Adrenal gland (tissue), 12 donors: ENCODE results near the gene ZNF804A. TPM values are rescaled to one million over a fixed set of nuclear protein-coding genes. Genes with fewer than 3 reads are reported as not detected.

Experiments used
- DNase-seq, 7 donors: peaks; one replicate each; pipeline ENCODE4 v3.0.0-alpha.2; 2019 to 2020
- H3K27ac ChIP-seq, 5 donors: fragments of 200-600 bp; sonication (generic) in 4 of 5; 1 replicate in 3 of 5; 2 replicates in 2 of 5; pipeline versions ENCODE4 v1.5.1 to v1.8.0; 2016 to 2020; ENCODE audit warnings: mild to moderate bottlenecking in 1 of 5
- H3K27me3 ChIP-seq: fragments of 200-600 bp; 2 replicates; pipeline ENCODE4 v1.8.0; 2021
- H3K36me3 ChIP-seq, 2 donors: fragments of 200-600 bp; replicated peaks in 1 of 2; 1 replicate in 1 of 2; 2 replicates in 1 of 2; pipeline versions ENCODE4 v1.5.1 to v1.8.0; 2018 to 2022
- H3K4me1 ChIP-seq, 2 donors: fragments of 200-600 bp; replicated peaks in 1 of 2; 1 replicate in 1 of 2; 2 replicates in 1 of 2; pipeline versions ENCODE4 v1.5.1 to v1.8.0; 2018 to 2021
- H3K4me3 ChIP-seq, 4 donors: fragments of 200-600 bp; sonication (generic) in 3 of 4; one replicate each; pipeline ENCODE4 v1.5.1; 2016 to 2018
- H3K9me3 ChIP-seq, 3 donors: fragments of 200-600 bp; sonication (generic) in 1 of 3; replicated peaks in 1 of 3; 1 replicate in 2 of 3; 2 replicates in 1 of 3; pipeline versions ENCODE4 v1.5.1 to v1.8.0; 2016 to 2021
- CTCF ChIP-seq, 6 experiments: fragments of 450-650 bp in 4 of 6; fragments of 200-600 bp in 2 of 6; sonication (generic) in 1 of 6; IDR thresholded peaks; 1 replicate in 5 of 6; 2 replicates in 1 of 6; pipeline versions ENCODE4 v1.5.1 to v1.8.0; 2016 to 2021; ENCODE audit warnings: antibody characterized with exemption in 6 of 6, mild to moderate bottlenecking in 2 of 6, moderate library complexity in 1 of 6
- POLR2A ChIP-seq, 2 donors: fragments of 450-650 bp; IDR thresholded peaks; one replicate each; pipeline ENCODE4 v1.6.1; 2017; ENCODE audit warnings: antibody characterized with exemption in 2 of 2, mild to moderate bottlenecking in 2 of 2, moderate library complexity in 1 of 2
- WGBS, 4 donors: extraction: QIAGEN DNeasy Blood & Tissue Kit in 2 of 4; methylation state at CpG; one replicate each; pipeline versions ENCODE4 v1.1.5 to v1.1.7; 2013 to 2017; 5-methylcytosine and 5-hydroxymethylcytosine counted together
- intact Hi-C, 2 donors: fragments of 100-400 bp; cut with DNase I; formaldehyde crosslinking; loops; one replicate each; pipeline versions ENCODE4 v1.14.1 to v1.15.0; 2022 to 2023
- polyA plus RNA-seq, 3 donors: library from polyadenylated mRNA; stranded (reverse); fragments of 200-250 nt in 2 of 3; fragments of 350-450 nt in 1 of 3; fragmentation: Illumina TruSeq in 1 of 3; extraction: RNeasy Lipid Tissue Mini Kit (QIAGEN cat#74804) in 1 of 3; gene quantifications; one replicate each; pipeline ENCODE4 v1.2.3, GENCODE V29; 2013 to 2014
- total RNA-seq, 9 donors: library from RNA; depleted of rRNA in 4 of 9; stranded (reverse); fragments of >200 nt in 4 of 9; fragments of 120-200 nt in 1 of 9; fragmentation: NEBNext Ultra II Directional in 1 of 9; extraction: Animal tissue kit (Norgen Biotek cat#: 25700) in 1 of 9; gene quantifications; one replicate each; pipeline versions ENCODE4 v1.1.0 to v1.2.4, GENCODE V29; 2013 to 2023
- donor health status: healthy with polysubstance abuse.
- donor health status: Bipolar disorder and iron deficiency.
- donor health status: DM: yes; HTN: yes; CAD: no.
- donor health status: DM: no; HTN: no; CAD: no.
- donor health status: DM: no; HTN: no; CAD: no.
- donor health status: DM: yes; HTN: yes; CAD: no.

ZNF804A gene
- total and polyA plus RNA-seq, 12 donors, result 0.07 to 0.89 (median 0.14) TPM; not detected in 1

GRCh38 chr2:184555352-184555751 is 43.0 kb upstream of the ZNF804A start:
- H3K27ac ChIP-seq, result no peak overlapping the region
- TF ChIP-seq POLR2A (IDR thresholded peaks at IDR 0.05), result no peak
- TF ChIP-seq CTCF (IDR thresholded peaks at IDR 0.05), result no peak
- DNase-seq, result no peak
- no peaks in the 10 kb centered on the region for H3K4me1 ChIP-seq
- H3K27me3 ChIP-seq, result no peaks in the 10 kb centered on the region
- H3K36me3 ChIP-seq, result no peaks in the 10 kb centered on the region
- H3K4me3 ChIP-seq, result no peak overlapping the region
- intact Hi-C loops, result no loop called here
- WGBS, 4 donors, result 79 to 89% (median 82%) methylated on average over 5 of the region's 5 CpGs
- no peaks in the 10 kb centered on the region for H3K9me3 ChIP-seq

GRCh38 chr2:184556639-184557038 is 41.7 kb upstream of the ZNF804A start:
- intact Hi-C loops, result no loop called here

GRCh38 chr2:184558713-184559464 is 39.4 kb upstream of the ZNF804A start:
- TF ChIP-seq CTCF (IDR thresholded peaks at IDR 0.05) (no peak), POLR2A (IDR thresholded peaks at IDR 0.05) (no peak)
- Histone ChIP-seq H3K36me3 (no peaks in the 10 kb centered on the region), H3K4me3 (no peak overlapping the region), H3K27me3 (no peaks in the 10 kb centered on the region), H3K4me1 (no peaks in the 10 kb centered on the region), H3K27ac (no peak overlapping the region), H3K9me3 (no peaks in the 10 kb centered on the region)
- intact Hi-C loops, result no loop called here
- 73 to 77% (median 75%) methylated on average over 5 of the region's 5 CpGs for WGBS, 4 donors
- no peak for DNase-seq

More at GRCh38 chr2:184556639-184557038, 41.7 kb upstream of the ZNF804A start:
- Histone ChIP-seq H3K27ac (no peak overlapping the region), H3K9me3 (no peaks in the 10 kb centered on the region), H3K27me3 (no peaks in the 10 kb centered on the region), H3K36me3 (no peaks in the 10 kb centered on the region), H3K4me3 (no peak overlapping the region), H3K4me1 (no peaks in the 10 kb centered on the region)
- no peak for DNase-seq
- 28 to 63% (median 41%) methylated on average over 1 of the region's 1 CpG for WGBS, 4 donors
- TF ChIP-seq CTCF (IDR thresholded peaks at IDR 0.05) (no peak), POLR2A (IDR thresholded peaks at IDR 0.05) (no peak)

- Histone ChIP-seq H3K27ac (no peak overlapping the region), H3K9me3 (no peaks in the 10 kb centered on the region), H3K4me3 (no peak overlapping the region), H3K27me3 (no peaks in the 10 kb centered on the region), H3K4me1 (no peaks in the 10 kb centered on the region), H3K36me3 (no peaks in the 10 kb centered on the region)
- intact Hi-C loops, result no loop called here
- WGBS, 4 donors, result 89 to 92% (median 89%) methylated on average over 13 to 17 of the region's 17 CpGs
- TF ChIP-seq CTCF (IDR thresholded peaks at IDR 0.05) (no peak), POLR2A (IDR thresholded peaks at IDR 0.05) (no peak)
- DNase-seq, result no peak
Observed at GRCh38 chr2:184560603-184561002, 37.7 kb upstream of the ZNF804A start.
